Mesenchymal stem cell (in vitro differentiated cells and primary cell): ENCODE data around the gene CD40.

Experiments used
- DNase-seq: peaks from one replicate; pipeline ENCODE4 v3.0.0-alpha.2; 2013
- H2AFZ ChIP-seq: one replicate; pipeline ENCODE4 v1.6.1; 2013; ENCODE audit warnings: low read depth, mild to moderate bottlenecking, control low read depth, inconsistent platforms, low read length, moderate library complexity
- H2AK5ac ChIP-seq: 2 replicates; pipeline ENCODE4 v1.6.1; 2013; ENCODE audit warnings: low read length, moderate library complexity, mild to moderate bottlenecking, inconsistent platforms; ENCODE audit not compliant: severe bottlenecking
- H2BK120ac ChIP-seq: one replicate; pipeline ENCODE4 v1.6.1; 2013; ENCODE audit warnings: low read depth, mild to moderate bottlenecking, inconsistent platforms, low read length, moderate library complexity
- H2BK12ac ChIP-seq, 2 experiments: one replicate each; pipeline ENCODE4 v1.6.1; 2013; ENCODE audit warnings: inconsistent platforms in 2 of 2, low read length in 2 of 2, mild to moderate bottlenecking in 2 of 2, moderate library complexity in 2 of 2, control low read depth in 1 of 2
- H2BK15ac ChIP-seq: one replicate; pipeline ENCODE4 v1.6.1; 2013; ENCODE audit warnings: mild to moderate bottlenecking, low read depth, inconsistent platforms; ENCODE audit not compliant: poor library complexity, severe bottlenecking
- H2BK5ac ChIP-seq: 2 replicates; pipeline ENCODE4 v1.6.1; 2013; ENCODE audit warnings: low read depth, mild to moderate bottlenecking, low read length, control low read depth, inconsistent platforms; ENCODE audit not compliant: poor library complexity, severe bottlenecking
- H3K14ac ChIP-seq, 2 experiments: one replicate each; pipeline ENCODE4 v1.6.1; 2013; ENCODE audit warnings: inconsistent platforms in 2 of 2, low read length in 2 of 2, control low read depth in 1 of 2, mild to moderate bottlenecking in 1 of 2, moderate library complexity in 1 of 2
- H3K18ac ChIP-seq, 2 experiments: one replicate each; pipeline ENCODE4 v1.6.1; 2013; ENCODE audit warnings: inconsistent platforms in 2 of 2, low read length in 2 of 2, control low read depth in 1 of 2, low read depth in 1 of 2, mild to moderate bottlenecking in 1 of 2
- H3K23ac ChIP-seq, 2 experiments: one replicate each; pipeline ENCODE4 v1.6.1; 2013; ENCODE audit warnings: inconsistent platforms in 2 of 2, low read length in 2 of 2, mild to moderate bottlenecking in 2 of 2, moderate library complexity in 2 of 2, control low read depth in 1 of 2
- H3K27ac ChIP-seq: 2 replicates; pipeline ENCODE4 v1.5.1; 2013; ENCODE audit warnings: mild to moderate bottlenecking, moderate library complexity, low read length, control low read depth, inconsistent platforms; ENCODE audit not compliant: poor library complexity, severe bottlenecking
- H3K27me3 ChIP-seq, 2 experiments: 2 replicates each; pipeline versions ENCODE4 v1.6.1 to v1.7.0; 2013; ENCODE audit warnings: low read length in 2 of 2, mild to moderate bottlenecking in 2 of 2, moderate library complexity in 2 of 2, control low read depth in 1 of 2, inconsistent platforms in 1 of 2; ENCODE audit not compliant: control insufficient read depth in 1 of 2, insufficient read depth in 1 of 2
- H3K36me3 ChIP-seq, 2 experiments: 2 replicates each; pipeline versions ENCODE4 v1.6.1 to v1.7.0; 2013; ENCODE audit warnings: low read length in 2 of 2, control low read depth in 1 of 2, inconsistent platforms in 1 of 2, low read depth in 1 of 2, mild to moderate bottlenecking in 1 of 2; ENCODE audit not compliant: insufficient read depth in 2 of 2, control insufficient read depth in 1 of 2
- H3K4ac ChIP-seq, 2 experiments: one replicate each; pipeline ENCODE4 v1.6.1; 2013; ENCODE audit warnings: inconsistent platforms in 2 of 2, low read length in 2 of 2, mild to moderate bottlenecking in 2 of 2, moderate library complexity in 2 of 2, control low read depth in 1 of 2, low read depth in 1 of 2
- H3K4me1 ChIP-seq: 2 replicates; pipeline ENCODE4 v1.6.1; 2013; ENCODE audit warnings: low read depth, low read length, control low read depth; ENCODE audit not compliant: control insufficient read depth, insufficient read depth
- H3K4me2 ChIP-seq: 2 replicates; pipeline ENCODE4 v1.6.1; 2013; ENCODE audit warnings: low read length, mild to moderate bottlenecking, inconsistent platforms; ENCODE audit not compliant: poor library complexity, severe bottlenecking
- H3K4me3 ChIP-seq, 2 experiments: 2 replicates each; pipeline versions ENCODE4 v1.5.1 to v1.7.0; 2013; ENCODE audit warnings: low read length in 2 of 2, mild to moderate bottlenecking in 2 of 2, control low read depth in 1 of 2, low read depth in 1 of 2; ENCODE audit not compliant: insufficient read depth in 1 of 2
- H3K79me1 ChIP-seq: replicated peaks from 2 replicates; pipeline ENCODE4 v1.6.1; 2013; ENCODE audit warnings: mild to moderate bottlenecking, control low read depth, low read length, inconsistent platforms; ENCODE audit not compliant: poor library complexity, severe bottlenecking
- H3K9ac ChIP-seq: 2 replicates; pipeline ENCODE4 v1.7.0; 2013; ENCODE audit warnings: mild to moderate bottlenecking, low read length, moderate library complexity
- H3K9me3 ChIP-seq: 2 replicates; pipeline ENCODE4 v1.7.0; 2013; ENCODE audit warnings: mild to moderate bottlenecking, low read length; ENCODE audit not compliant: control insufficient read depth
- H4K8ac ChIP-seq: one replicate; pipeline ENCODE4 v1.6.1; 2013; ENCODE audit warnings: inconsistent platforms, mild to moderate bottlenecking, low read length, moderate library complexity
- H4K91ac ChIP-seq: one replicate; pipeline ENCODE4 v1.6.1; 2013; ENCODE audit warnings: mild to moderate bottlenecking, low read length, inconsistent platforms
- WGBS: methylation state at CpG from one replicate; pipeline ENCODE4 v1.1.7; 2013; ENCODE audit warnings: mixed read lengths; 5-methylcytosine and 5-hydroxymethylcytosine counted together

CD40 gene

GRCh38 chr20:46158476-46158987 is 40.4 kb downstream of the CD40 start:
- Histone ChIP-seq H2BK15ac (no peak overlapping the region), H4K8ac (no peak overlapping the region), H3K27ac (no peak overlapping the region), H3K36me3 (no peaks in the 10 kb centered on the region), H2BK120ac (no peak overlapping the region), H3K4me3 (no peak overlapping the region), H2AFZ (no peak overlapping the region), H2BK12ac (no peak overlapping the region), H3K9ac (no peak overlapping the region), H2AK5ac (no peak overlapping the region), H3K23ac (no peak overlapping the region), H3K18ac (no peak overlapping the region), H3K79me1 (no peaks in the 10 kb centered on the region), H3K4ac (no peak overlapping the region), H2BK5ac (no peak overlapping the region), H3K27me3 (peaks cover 34 to 96% of the 10 kb centered on the region in 2 experiments), H3K9me3 (no peaks in the 10 kb centered on the region), H4K91ac (no peak overlapping the region), H3K4me1 (no peaks in the 10 kb centered on the region), H3K14ac (no peak overlapping the region), H3K4me2 (no peak overlapping the region)
- DNase-seq, result no peak
- 81% methylated on average over 5 of the region's 5 CpGs for WGBS

GRCh38 chr20:46159101-46159897 is 41.2 kb downstream of the CD40 start:
- no peak overlapping the region for H2BK12ac ChIP-seq
- H3K27me3 ChIP-seq, result peaks cover 35 to 96% of the 10 kb centered on the region in 2 experiments
- H2BK5ac ChIP-seq, result no peak overlapping the region
- WGBS, result 63% methylated on average over 7 of the region's 7 CpGs
- no peaks in the 10 kb centered on the region for H3K36me3 ChIP-seq
- no peaks in the 10 kb centered on the region for H3K79me1 ChIP-seq
- H3K4me3 ChIP-seq, result no peak overlapping the region
- H3K23ac ChIP-seq, result peak overlapping the region in 1 of 2 experiments; percentile 46
- no peaks in the 10 kb centered on the region for H3K4me1 ChIP-seq
- no peak overlapping the region for H2AFZ ChIP-seq
- H2AK5ac ChIP-seq, result no peak overlapping the region
- no peak overlapping the region for H2BK15ac ChIP-seq
- no peak overlapping the region for H4K8ac ChIP-seq
- H3K9ac ChIP-seq, result no peak overlapping the region
- H3K9me3 ChIP-seq, result no peaks in the 10 kb centered on the region
- H3K4me2 ChIP-seq, result no peak overlapping the region
- H2BK120ac ChIP-seq, result no peak overlapping the region
- H3K14ac ChIP-seq, result no peak overlapping the region
- no peak overlapping the region for H3K4ac ChIP-seq
- H4K91ac ChIP-seq, result no peak overlapping the region
- no peak overlapping the region for H3K27ac ChIP-seq
- no peak for DNase-seq
- H3K18ac ChIP-seq, result no peak overlapping the region

- Histone ChIP-seq H3K36me3 (no peaks in the 10 kb centered on the region), H3K4ac (no peak overlapping the region), H2BK5ac (no peak overlapping the region), H2BK15ac (no peak overlapping the region), H3K9ac (no peak overlapping the region), H3K79me1 (no peaks in the 10 kb centered on the region), H2BK12ac (no peak overlapping the region), H3K18ac (no peak overlapping the region), H3K14ac (no peak overlapping the region), H3K4me1 (no peaks in the 10 kb centered on the region), H3K9me3 (no peaks in the 10 kb centered on the region), H3K4me2 (no peak overlapping the region), H4K91ac (no peak overlapping the region), H2AFZ (no peak overlapping the region), H3K27me3 (peaks cover 35 to 92% of the 10 kb centered on the region in 2 experiments), H3K23ac (no peak overlapping the region), H3K27ac (no peak overlapping the region), H2AK5ac (no peak overlapping the region), H4K8ac (no peak overlapping the region), H3K4me3 (no peak overlapping the region), H2BK120ac (no peak overlapping the region)
- WGBS, result 78% methylated on average over 5 of the region's 5 CpGs
- DNase-seq, result no peak
Observed at GRCh38 chr20:46160661-46161060, 42.5 kb downstream of the CD40 start.

- H3K27me3 ChIP-seq, result peaks cover 40 to 94% of the 10 kb centered on the region in 2 experiments
- no peak overlapping the region for H2AFZ ChIP-seq
- H2BK12ac ChIP-seq, result no peak overlapping the region
- no peak overlapping the region for H4K8ac ChIP-seq
- peaks cover 3% of the 10 kb centered on the region for H3K9me3 ChIP-seq
- no peak overlapping the region for H3K14ac ChIP-seq
- no peaks in the 10 kb centered on the region for H3K36me3 ChIP-seq
- H3K4me2 ChIP-seq, result no peak overlapping the region
- no peak overlapping the region for H2AK5ac ChIP-seq
- H3K4me1 ChIP-seq, result no peaks in the 10 kb centered on the region
- H3K27ac ChIP-seq, result no peak overlapping the region
- no peak overlapping the region for H4K91ac ChIP-seq
- H3K18ac ChIP-seq, result no peak overlapping the region
- no peaks in the 10 kb centered on the region for H3K79me1 ChIP-seq
- no peak overlapping the region for H3K23ac ChIP-seq
- H2BK120ac ChIP-seq, result no peak overlapping the region
- no peak overlapping the region for H2BK5ac ChIP-seq
- H3K4ac ChIP-seq, result no peak overlapping the region
- H2BK15ac ChIP-seq, result no peak overlapping the region
- H3K4me3 ChIP-seq, result no peak overlapping the region
- 80% methylated on average over 1 of the region's 1 CpG for WGBS
- no peak for DNase-seq
- no peak overlapping the region for H3K9ac ChIP-seq
Observed at GRCh38 chr20:46161921-46162320, 43.8 kb downstream of the CD40 start.
